Amygdala (tissue), 56 donors: ENCODE measurements around the gene UBAC2.

ENCODE experiments used
- DNase-seq, 56 donors: peaks; one replicate each; lab custom pipeline; 2025; lab: John Stamatoyannopoulos, UW

Gene UBAC2

DNA sequence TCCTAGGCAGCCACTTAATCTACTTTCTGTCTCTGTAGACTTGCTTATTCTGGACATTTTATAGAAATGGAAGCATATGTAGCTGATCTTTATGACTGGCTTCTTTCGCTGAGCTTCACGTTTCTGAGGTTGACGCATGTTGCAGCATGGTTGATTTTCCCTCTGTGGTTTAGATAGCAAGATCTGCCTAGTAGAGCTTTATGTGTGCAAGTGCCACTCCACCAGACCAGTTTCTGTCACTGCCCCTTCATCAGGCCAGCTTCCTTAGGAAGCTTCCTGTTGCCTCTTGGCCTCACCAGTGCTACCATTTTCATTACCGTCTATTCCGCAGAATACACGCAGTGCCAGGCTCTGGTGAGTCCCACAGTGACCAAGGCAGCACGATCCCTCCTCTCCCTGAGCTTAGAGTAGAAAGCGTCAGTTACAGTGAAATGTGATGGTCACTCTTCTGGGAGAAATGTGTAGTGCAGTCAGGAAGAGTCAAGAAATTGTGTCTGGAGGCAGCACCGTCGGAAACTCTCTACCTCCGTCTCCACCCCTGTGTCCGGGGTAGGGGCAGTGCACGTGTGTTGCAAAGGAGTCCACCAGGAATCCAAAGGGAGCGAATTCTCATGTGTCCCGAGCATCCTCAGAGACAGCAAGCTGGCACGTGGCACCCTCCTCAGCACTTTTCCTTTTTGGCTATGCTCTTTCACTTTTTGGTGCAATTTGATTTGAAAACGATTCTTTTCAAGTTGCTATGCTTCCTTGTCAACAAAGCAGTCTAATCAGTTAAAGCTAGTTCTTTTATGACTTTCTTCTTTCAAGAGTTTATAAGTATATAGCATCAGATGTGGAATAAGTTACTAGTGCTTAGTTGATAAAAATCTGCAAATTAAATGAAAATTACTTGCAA lies 151.9 kb downstream of the UBAC2 start:
- DNase-seq: no peak

DNA sequence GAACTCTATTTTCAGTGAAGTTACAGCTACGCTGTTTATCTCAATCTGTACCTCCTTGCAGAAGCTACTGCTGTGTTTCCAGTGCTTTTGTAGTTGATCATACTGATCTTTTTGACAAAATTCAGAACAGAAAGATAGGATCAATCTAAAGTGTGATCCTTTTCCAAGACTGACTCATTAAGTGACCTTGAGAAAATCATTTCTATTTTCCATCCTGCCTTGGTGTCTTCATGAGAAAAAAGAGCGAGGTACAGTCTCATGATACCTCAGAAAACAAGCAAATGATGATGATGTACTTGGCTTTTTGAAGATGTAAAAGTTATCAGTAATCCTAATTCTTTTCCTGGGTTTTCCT lies 152.6 kb downstream of the UBAC2 start:
- no peak for DNase-seq

DNA sequence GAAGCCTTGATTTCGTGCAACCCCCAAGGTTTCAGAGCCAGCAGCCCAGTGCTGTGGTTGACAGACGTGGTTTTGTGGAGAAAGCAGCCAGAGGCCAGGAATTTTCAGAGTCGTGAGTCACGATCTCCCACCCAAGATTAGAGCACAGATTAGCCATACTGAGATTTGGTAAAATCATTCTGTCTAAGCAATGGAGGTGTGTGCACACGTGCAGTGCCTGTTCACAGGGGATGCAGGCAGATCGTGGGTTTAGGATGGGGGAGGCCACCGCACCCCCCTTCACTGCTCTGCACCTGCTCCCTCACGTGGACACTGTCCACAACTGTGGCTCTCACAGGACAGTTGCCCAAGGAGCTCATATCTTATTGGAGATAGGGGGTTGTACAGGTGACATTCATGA lies 153.2 kb downstream of the UBAC2 start:
- DNase-seq: no peak

DNA sequence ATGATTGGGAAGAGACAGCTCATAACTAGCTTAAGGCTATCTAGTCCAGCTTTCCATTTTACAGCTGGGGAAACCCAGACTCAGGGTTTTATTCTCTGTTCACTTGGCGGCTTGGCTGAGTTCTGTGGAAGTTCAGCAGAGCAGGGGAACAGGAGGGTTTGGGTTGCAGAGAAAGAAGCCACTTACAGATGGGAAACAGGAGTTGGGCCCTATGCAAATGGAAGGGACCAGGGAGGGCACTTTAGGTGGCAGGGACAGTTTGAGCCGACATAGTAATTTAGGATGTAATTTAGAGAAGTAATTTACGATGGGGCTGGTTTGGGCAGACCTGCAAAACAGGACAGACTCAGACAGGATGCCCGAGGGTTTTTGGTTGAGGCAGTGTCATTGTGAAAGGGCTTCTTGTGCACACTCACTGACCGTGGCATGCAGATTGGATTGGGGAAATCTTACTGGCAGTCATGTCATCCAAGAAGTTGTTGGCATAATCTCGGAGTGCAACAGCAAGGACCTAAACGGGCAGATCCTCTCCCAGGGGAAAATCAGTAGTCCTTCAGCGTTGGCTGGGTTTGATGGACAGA lies 153.8 kb downstream of the UBAC2 start:
- DNase-seq: no peak

DNA sequence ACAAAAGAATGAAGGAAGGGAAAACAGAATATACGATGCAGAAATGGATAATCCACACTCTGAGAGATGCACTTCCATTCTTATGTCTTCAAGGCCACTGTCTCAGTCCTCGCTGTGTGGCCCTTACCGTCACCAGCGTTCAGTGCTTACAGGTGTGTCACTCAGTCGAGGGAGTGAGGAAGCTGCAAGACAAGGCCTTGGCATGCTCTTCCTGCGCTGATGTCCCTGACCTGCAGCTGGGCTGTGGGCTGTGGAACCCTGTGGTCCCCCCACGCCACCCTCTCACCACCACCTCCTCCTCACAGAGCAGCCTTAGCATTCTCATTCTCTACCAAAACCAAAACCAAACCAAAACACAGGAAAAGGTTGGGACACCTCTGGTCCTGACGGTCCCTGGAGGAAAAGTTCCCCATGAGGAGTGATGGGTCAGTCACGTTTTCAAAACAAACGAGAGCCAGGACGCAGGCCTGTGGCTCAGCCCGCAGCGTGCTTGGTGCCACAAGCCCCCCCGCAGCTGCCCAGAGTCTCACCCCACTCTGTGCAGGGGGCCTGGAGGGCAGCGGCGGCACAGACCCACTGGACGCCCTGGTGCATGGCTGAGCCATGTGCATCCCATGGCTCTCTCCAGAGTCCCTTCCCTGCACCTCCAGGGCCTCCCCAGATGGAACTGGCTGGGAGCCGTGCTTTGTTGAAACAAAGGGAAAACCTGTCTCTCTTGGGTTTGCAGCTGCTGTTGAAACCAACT lies 154.8 kb downstream of the UBAC2 start:
- no peak for DNase-seq

DNA sequence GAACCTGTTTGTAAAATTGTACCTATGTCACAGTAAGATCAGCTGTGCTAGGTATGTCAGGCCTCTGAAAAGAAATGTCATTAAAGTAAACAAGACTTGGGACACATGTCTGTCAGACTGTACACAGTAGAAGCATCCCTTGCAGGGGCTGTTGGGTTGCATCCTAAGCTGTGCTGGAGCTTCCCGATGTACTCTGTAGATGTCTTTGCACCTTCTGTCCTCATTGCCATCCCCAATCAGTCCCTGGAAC lies 155.3 kb downstream of the UBAC2 start:
- DNase-seq: no peak

DNA sequence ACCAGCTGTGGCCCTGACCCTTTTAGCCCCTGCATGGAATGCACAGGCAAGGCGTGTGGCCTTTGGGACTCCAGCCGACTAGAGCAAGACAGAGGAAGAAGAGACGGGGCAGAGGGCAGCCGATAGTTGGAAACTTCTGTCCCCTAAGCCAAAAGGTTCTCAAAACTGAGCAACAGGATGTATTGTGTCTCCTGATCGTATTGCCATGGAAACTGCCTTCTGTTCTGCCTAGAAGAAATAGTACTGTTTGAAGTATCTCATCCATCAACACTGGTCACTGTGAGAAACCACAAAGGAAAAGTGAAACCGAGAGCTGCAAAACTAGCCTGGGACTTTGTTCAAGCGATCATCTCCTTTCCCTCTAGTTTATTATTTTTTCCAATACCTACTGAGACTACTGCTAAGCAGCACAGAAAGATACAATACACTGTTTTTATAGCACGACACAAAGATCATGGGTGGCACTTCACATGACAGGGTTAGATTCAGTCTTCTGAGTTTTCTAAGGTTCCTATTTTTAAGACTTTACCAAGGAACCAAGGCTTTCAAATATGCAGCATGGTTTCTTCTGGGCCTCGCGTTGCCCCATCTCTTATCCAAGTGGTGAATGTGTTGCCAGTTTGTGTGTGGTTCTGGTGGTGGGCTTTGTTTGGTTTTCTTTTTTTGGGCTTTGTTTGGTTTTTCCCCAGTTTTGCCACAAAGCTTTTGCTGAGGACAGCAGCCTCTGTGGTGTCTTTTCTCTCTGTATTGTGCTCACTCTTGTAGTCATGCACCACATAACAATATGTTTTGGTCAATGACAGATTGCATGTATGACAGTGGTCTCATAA lies 155.8 kb downstream of the UBAC2 start:
- DNase-seq: peak in 4 of 56 donors; percentile 7 to 30 (median 23)

DNA sequence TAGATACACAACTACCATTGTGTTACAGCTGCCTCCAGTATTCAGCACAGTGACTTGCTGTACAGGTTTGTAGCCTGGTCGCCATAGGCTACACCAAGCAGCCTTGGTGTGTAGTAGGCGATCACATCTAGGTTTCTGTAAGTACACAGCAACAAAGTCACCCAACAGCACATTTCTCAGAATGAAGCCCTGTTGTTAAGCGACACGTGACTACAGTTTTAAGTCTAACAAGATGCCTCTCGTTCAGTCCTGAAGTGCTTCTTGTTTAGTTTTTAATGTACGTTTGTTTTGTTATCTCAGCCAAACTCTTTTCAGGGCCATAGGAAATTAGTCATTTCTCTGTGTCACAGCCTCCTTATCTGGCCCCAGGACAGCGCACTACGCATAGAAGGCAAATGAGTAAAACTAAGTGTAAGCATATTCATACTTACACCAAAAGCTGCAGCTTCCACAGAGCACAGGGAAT lies 156.5 kb downstream of the UBAC2 start:
- DNase-seq: no peak

DNA sequence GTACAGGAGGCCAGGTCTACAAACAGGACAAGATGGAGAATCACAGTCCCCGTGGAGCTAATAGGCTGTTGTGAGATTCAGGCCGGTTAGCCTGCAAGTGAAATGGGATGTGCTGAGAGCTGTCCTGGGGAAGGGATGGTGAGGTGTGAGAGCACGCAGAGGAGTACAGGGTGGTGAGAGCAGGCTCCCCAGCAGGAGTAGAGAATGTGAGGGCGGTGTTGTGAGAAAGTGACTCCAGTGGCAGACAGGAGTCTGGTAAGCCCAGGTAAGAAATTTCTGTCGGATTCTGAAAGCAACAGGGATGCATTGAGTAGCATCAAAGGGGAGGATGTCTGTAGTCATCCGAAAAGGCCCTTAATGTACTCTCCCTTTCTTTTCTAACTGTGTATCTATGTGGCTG lies 157.3 kb downstream of the UBAC2 start:
- no peak for DNase-seq

DNA sequence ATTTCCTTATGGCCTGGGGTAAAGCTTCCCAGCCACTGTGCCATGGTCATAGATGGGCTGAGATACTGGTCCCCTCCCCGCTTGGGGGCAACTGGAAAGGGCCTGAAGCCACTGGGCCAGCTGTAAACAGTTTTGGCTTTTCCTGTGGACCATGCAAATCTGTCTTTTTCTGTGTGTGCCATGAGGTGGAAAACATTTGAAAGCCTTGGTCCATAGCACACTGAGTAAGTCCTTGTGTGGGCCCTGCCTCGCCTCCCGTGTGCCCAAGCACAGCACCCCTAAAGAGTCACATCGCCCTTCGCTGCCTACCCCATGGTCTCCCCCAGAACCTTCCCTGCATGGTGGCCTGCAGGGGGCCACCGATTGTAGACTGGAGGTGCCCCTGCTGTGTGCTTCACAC lies 158.9 kb downstream of the UBAC2 start:
- DNase-seq: no peak

DNA sequence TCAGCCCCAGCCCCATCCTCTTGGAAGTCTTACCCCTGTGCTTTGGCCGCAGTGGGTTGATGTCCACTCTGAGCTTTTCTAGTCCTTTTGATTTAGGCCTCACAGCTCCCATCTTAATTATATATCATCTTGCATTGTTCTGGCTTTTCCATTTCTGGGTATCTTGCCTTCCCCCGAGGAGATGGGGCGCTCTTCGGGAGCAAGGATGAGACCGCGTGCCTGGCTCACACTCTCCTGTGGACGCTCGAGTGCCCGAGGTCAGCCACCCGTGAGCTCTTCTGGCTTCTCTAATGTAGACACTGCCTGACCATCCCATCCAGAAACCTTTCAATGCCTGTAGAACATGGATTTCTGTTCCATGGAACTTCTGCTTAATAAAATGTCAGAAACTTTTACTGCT lies 160.0 kb downstream of the UBAC2 start:
- DNase-seq: no peak

DNA sequence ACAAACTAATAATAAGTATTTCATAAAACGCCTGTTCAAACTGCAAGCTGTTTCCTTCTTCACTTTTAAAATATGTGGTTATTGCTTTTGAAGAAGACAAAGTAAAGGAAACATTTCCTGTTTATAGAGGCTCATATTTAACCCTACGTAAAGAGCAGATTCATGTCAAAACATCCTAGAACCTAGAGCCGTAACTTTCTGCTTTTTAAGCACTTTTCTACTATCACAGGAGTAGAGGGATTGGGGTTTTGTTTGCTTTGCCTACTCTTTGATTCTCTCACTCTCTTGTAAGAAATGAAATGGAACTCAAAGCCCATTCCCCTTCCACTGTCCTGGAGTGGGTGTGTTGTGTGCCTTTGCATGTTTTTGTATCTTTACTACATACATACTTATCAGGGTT lies 160.5 kb downstream of the UBAC2 start:
- DNase-seq: no peak

DNA sequence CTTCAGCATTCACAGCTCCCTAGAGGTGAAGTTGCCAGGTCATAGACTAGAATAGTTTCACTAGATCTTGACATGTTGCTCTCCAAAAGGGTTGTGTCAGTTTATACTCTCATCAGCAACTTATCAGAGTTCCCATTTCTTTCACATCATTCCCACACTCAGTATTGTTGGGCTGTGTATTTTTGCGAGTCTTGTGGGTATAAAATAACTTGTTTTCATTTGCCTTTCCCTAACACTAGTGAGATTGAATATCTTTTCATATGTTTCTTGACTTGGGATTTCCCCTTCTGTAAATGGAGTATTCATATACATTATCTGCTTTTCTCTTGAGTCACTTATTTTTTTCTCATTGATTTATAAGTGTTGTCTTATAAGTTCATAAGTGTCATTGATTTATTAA lies 161.7 kb downstream of the UBAC2 start:
- DNase-seq: no peak

DNA sequence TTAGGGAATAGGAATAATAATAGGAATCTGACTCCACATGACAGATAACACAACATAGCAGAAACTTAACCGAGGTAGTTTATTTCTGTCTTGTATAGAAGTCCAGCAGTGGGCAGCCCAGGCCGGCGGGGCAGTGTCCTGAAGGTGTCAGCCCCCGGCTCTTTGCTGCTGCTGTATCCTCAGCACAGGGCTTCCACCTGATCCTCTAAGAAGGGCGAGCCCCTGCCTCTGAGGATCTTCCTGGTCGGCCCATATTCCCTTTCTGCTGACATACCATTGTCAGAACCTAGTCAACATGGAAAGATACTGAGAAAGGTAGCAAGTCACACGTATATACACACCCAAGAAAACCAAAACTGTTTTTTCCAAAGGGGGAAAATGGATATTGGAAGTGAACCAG lies 162.7 kb downstream of the UBAC2 start:
- no peak for DNase-seq

DNA sequence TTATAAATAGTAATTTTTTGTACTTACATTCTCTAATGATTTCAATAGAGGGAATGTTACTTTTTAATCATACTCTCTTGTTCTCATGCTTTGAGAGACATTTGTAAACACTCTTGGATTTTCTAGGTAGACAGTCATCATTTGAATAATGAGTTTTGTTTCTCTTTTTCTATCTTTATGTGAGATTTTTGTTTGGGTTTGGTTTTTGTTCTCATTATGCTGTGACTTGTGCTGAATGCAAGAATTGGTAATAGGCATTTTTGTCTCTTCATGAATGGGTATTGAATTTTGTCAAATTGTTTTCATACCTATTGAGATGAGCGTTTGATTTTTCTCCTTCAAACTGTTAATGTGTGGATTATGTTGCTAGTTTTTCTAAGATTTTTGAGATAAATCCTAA lies 163.3 kb downstream of the UBAC2 start:
- DNase-seq: no peak

DNA sequence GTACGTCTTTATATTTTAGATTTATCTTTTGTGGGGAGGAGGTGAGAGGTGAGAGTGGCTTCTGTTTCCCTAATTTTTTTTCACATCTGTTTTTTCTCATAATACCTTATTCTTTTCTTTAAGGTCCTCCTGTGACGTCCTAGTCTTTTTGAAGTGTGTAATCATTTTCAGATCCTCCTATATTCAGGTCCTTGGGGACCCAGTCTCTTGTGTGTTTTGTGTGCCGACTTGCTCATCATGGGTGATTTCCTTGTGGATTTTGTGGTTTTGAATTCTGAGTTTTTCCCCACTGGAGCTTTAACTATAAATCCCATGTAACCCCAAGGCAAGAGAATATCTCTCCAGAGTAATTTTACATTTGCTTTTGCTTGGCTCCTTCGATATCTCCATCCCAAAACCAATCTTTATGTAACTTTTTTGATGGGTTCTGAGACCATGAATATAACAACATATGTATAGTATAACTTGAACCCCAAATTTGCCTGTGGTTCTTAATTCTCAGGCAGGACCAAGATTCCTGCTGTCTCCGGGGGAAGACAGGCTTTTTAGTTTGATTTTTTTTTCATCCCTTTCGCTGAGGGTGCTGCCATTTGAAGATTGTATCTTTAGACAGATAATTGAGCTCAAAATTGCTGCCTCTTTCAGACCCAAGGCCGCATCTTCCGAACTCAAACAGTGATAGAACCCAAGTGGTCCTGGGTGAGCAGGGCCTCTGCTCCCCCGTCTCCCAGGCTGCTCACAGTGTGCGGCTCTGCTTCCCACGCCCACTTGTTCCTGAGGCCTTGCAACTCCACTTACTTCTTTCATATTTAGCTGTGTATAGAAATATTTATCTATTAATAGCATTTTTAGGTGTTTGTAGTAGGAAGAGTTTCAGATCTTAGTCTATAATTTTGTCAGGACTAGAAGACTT lies 165.7 kb downstream of the UBAC2 start:
- no peak for DNase-seq

DNA sequence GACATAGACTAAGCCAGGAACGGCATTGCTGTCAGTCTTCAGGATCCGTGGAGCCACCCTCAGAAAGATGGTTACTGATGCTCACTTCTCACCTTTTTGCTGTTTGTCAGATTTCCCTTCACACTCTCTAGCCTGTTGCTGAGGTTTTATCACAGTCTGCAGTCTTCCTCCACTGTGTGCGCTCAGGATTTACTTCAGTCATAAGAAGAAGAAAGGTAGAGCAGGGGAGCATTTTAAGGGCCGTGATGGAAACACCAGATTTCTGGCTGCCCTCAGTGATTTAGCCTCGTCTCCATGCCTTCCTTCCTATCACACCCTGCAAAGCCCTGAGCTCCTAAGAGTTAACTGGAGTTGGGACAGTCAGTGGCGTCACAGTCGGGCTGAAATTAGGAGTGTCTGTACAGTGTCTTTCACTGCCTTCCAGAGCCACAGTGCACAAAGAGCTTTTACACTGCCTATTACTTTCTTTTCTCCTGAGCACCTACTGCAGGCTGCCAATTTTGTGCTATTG lies 166.5 kb downstream of the UBAC2 start:
- no peak for DNase-seq

DNA sequence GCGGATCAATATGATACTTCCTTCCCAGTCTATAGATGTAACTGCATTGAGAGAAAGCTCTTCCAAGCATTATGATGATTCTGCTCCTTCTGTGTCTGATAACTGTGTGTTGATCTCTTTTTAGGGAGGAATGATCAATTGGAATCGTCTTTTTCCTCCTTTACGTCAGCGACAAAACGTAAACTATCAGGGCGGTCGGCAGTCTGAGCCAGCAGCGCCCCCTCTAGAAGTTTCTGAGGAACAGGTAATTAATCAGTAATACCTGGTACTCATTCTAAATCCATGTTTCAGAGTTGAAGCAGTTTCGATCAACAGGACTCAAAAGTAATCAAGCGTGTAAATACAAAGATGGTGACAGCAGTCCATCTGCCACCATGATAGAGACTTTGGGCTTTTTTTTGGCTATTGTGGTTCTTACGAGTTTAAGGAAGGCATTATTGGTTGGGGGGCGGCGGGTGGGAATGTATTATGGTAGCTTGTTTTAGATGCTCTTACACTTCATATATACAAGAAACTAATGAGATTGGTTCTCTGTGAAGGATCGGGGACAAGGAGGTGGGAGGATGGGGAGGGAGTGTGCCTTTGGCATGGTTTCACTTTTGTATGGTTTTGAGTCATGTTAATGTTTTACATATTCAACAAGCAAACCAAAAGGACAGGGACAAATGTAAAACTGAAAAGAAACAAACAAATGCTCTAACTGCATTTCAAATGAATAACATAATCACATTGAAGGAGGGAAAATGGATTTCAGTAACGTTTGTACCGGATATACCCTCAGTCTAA lies 167.2 kb downstream of the UBAC2 start:
- DNase-seq: no peak
